Measurements from ENCODE around the gene SEMA7A.

The SEMA7A gene

GRCh38 chr15:74429781-74430400 is 3.9 kb downstream of the SEMA7A start:
- no peak for DNase-seq

- no peak for DNase-seq
Measured at GRCh38 chr15:74428970-74429780, 4.6 kb downstream of the SEMA7A start.

- DNase-seq = no peak
Measured at GRCh38 chr15:74428442-74428787, 5.3 kb downstream of the SEMA7A start.

- DNase-seq = no peak
Measured at GRCh38 chr15:74427607-74428441, 5.9 kb downstream of the SEMA7A start.

- DNase-seq = no peak
Measured at GRCh38 chr15:74426404-74427281, 7.1 kb downstream of the SEMA7A start.

- no peak for DNase-seq
Measured at GRCh38 chr15:74425630-74426029, 8.1 kb downstream of the SEMA7A start.

GRCh38 chr15:74424901-74425528 is 8.7 kb downstream of the SEMA7A start:
- DNase-seq = no peak

GRCh38 chr15:74423431-74424257 is 10.1 kb downstream of the SEMA7A start:
- no peak for DNase-seq

- no peak for DNase-seq
Measured at GRCh38 chr15:74422652-74423430, 10.9 kb downstream of the SEMA7A start.

GRCh38 chr15:74422265-74422651 is 11.5 kb downstream of the SEMA7A start:
- DNase-seq = no peak

GRCh38 chr15:74421302-74422245 is 12.2 kb downstream of the SEMA7A start:
- DNase-seq = no peak

- DNase-seq = no peak
Measured at GRCh38 chr15:74420193-74420905, 13.4 kb downstream of the SEMA7A start.

GRCh38 chr15:74419432-74419831 is 14.3 kb downstream of the SEMA7A start:
- DNase-seq = no peak

- no peak for DNase-seq
Measured at GRCh38 chr15:74418575-74419338, 15.0 kb downstream of the SEMA7A start.

GRCh38 chr15:74417670-74418069 is 16.1 kb downstream of the SEMA7A start:
- DNase-seq = no peak

GRCh38 chr15:74417225-74417624 is 16.5 kb downstream of the SEMA7A start:
- DNase-seq = no peak
